GM18951 (cell line): ENCODE measurements around the gene FSIP1.
"Not testable (repeated sequence)": the region's sequence is repeated elsewhere in the genome, so short reads cannot be mapped to it uniquely, and the experiment has no call there.

Experiments
- POLR2A ChIP-seq: IDR thresholded peaks from 4 replicates; pipeline ENCODE4 v1.6.1; 2011; ENCODE audit warnings: mild to moderate bottlenecking; ENCODE audit not compliant: insufficient read length, insufficient read depth; ENCODE audit errors: extremely low read depth
- in situ Hi-C: fragments of 300-500 bp; cut with MboI; formaldehyde crosslinking; loops from one replicate; pipeline ENCODE4 v1.12.0; 2022; ENCODE audit warnings: low sequenced_read_pairs, mixed read lengths, inconsistent platforms; ENCODE audit not compliant: unreplicated experiment

The FSIP1 gene

GRCh38 chr15:39782441-39783138 is at the start of gene FSIP1:
Gene FSIP1, minus strand, starts transcription at chr15:39782841. Its CDS starts 6,317 bp downstream, at chr15:39776524.
- in situ Hi-C loops, result loop anchor here (10.0 to 25.0 kb wide), 3 partner anchors 92 to 380 kb away; partner anchors contain the start of gene BUB1B
- TF ChIP-seq POLR2A, result peak; percentile 88

- in situ Hi-C loops, result no loop called here
These were observed 47.5 kb upstream of the FSIP1 start for GRCh38 chr15:39830166-39830565.

GRCh38 chr15:39828374-39828931 is 45.8 kb upstream of the FSIP1 start:
- TF ChIP-seq POLR2A, result no peak
- in situ Hi-C loops, result no loop called here

More at GRCh38 chr15:39830166-39830565, 47.5 kb upstream of the FSIP1 start:
- no peak for TF ChIP-seq POLR2A

GRCh38 chr15:39826975-39827374 is 44.3 kb upstream of the FSIP1 start:
- in situ Hi-C loops, result no loop called here
- TF ChIP-seq POLR2A, result no peak

GRCh38 chr15:39823634-39824033 is 41.0 kb upstream of the FSIP1 start:
- in situ Hi-C loops, result no loop called here

GRCh38 chr15:39820050-39820602 is 37.5 kb upstream of the FSIP1 start:
- TF ChIP-seq POLR2A, result no peak
- in situ Hi-C loops, result no loop called here

More at GRCh38 chr15:39823634-39824033, 41.0 kb upstream of the FSIP1 start:
- TF ChIP-seq POLR2A, result no peak

- in situ Hi-C loops, result no loop called here
These were observed 36.9 kb upstream of the FSIP1 start for GRCh38 chr15:39819533-39819932.

GRCh38 chr15:39817892-39818291 is 35.3 kb upstream of the FSIP1 start:
- TF ChIP-seq POLR2A, result no peak
- in situ Hi-C loops, result no loop called here

More at GRCh38 chr15:39819533-39819932, 36.9 kb upstream of the FSIP1 start:
- no peak for TF ChIP-seq POLR2A

GRCh38 chr15:39814489-39814888 is 31.8 kb upstream of the FSIP1 start:
- in situ Hi-C loops, result no loop called here
- TF ChIP-seq POLR2A, result no peak

GRCh38 chr15:39812651-39813050 is 30.0 kb upstream of the FSIP1 start:
- in situ Hi-C loops, result not testable (repeated sequence)

- in situ Hi-C loops, result no loop called here
- no peak for TF ChIP-seq POLR2A
These were observed 26.3 kb upstream of the FSIP1 start for GRCh38 chr15:39808909-39809308.

- in situ Hi-C loops, result no loop called here
- no peak for TF ChIP-seq POLR2A
These were observed 25.1 kb upstream of the FSIP1 start for GRCh38 chr15:39807791-39808190.

GRCh38 chr15:39804026-39804425 is 21.4 kb upstream of the FSIP1 start:
- in situ Hi-C loops, result no loop called here
- no peak for TF ChIP-seq POLR2A

- in situ Hi-C loops, result no loop called here
- no peak for TF ChIP-seq POLR2A
These were observed 20.4 kb upstream of the FSIP1 start for GRCh38 chr15:39803016-39803415.

GRCh38 chr15:39801641-39802309 is 19.1 kb upstream of the FSIP1 start:
- TF ChIP-seq POLR2A, result no peak

More at GRCh38 chr15:39801641-39802309, 19.1 kb upstream of the FSIP1 start:
- in situ Hi-C loops, result no loop called here
